Measurements from ENCODE around the gene NF2. TPM values are rescaled to one million over a fixed set of nuclear protein-coding genes. Genes with fewer than 3 reads are reported as not detected.

The NF2 gene
- total RNA-seq, 4 donors from 2014 or later = 17.7 to 52.9 (median 33.8) TPM

GRCh38 chr22:29713156-29713727, 109.8 kb downstream of the NF2 start:
- Histone ChIP-seq H3K36me3 (no peaks in the 10 kb centered on the region), H3K9me3 (no peaks in the 10 kb centered on the region), H3K4me1 (no peaks in the 10 kb centered on the region), H3K4me3 (no peak overlapping the region), H3K27ac (no peak overlapping the region), H3K27me3 (no peaks in the 10 kb centered on the region)
- TF ChIP-seq POLR2A (IDR thresholded peaks at IDR 0.05) (no peak), CTCF (IDR thresholded peaks at IDR 0.05) (no peak)
- intact Hi-C loops (cut with DNase I; ENCODE audit: low total_unique reads) = no loop called here
- DNase-seq = no peak

DNA sequence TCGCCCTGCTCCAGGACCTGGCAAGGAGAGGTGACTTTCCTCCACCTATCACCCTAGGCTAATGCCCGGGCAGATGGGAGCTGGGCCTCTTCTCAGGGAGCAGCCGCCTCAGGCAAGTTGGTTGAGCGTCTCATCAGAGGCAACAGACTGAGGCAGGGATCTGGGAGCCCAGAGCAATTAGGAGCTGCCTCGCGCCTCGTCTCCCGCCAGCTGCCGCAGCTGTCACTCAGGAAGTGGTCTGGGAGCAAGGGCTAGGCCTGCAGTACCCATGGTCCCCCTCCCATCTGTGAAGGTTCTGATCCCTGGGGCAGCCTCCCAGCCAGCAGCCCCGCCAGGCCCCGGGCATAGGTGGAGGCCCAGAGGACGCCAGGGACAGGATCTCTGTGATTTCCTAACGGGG, 111.8 kb downstream of the NF2 start:
- peaks cover 0 to 5% of the 10 kb centered on the region in 2 donors for H3K27me3 ChIP-seq

GRCh38 chr22:29715705-29716104, 112.3 kb downstream of the NF2 start:
- Histone ChIP-seq H3K9me3 (no peaks in the 10 kb centered on the region), H3K27me3 (peaks cover 0 to 5% of the 10 kb centered on the region in 2 donors), H3K36me3 (no peaks in the 10 kb centered on the region), H3K4me1 (peaks cover 0 to 5% of the 10 kb centered on the region in 2 donors), H3K4me3 (no peak overlapping the region), H3K27ac (no peak overlapping the region)
- no peak for TF ChIP-seq POLR2A (IDR thresholded peaks at IDR 0.05)
- TF ChIP-seq CTCF (IDR thresholded peaks at IDR 0.05) = no peak
- intact Hi-C loops (cut with DNase I; ENCODE audit: low total_unique reads) = no loop called here
- no peak for DNase-seq

More for the DNA sequence above, 111.8 kb downstream of the NF2 start:
- H3K4me1 ChIP-seq = peaks cover 0 to under 1% of the 10 kb centered on the region in 2 donors
- no peaks in the 10 kb centered on the region for H3K9me3 ChIP-seq
- intact Hi-C loops (cut with DNase I; ENCODE audit: low total_unique reads) = no loop called here
- H3K27ac ChIP-seq = no peak overlapping the region
- no peak overlapping the region for H3K4me3 ChIP-seq
- H3K36me3 ChIP-seq = no peaks in the 10 kb centered on the region
- no peak for DNase-seq
- TF ChIP-seq POLR2A (IDR thresholded peaks at IDR 0.05) = no peak
- no peak for TF ChIP-seq CTCF (IDR thresholded peaks at IDR 0.05)

DNA sequence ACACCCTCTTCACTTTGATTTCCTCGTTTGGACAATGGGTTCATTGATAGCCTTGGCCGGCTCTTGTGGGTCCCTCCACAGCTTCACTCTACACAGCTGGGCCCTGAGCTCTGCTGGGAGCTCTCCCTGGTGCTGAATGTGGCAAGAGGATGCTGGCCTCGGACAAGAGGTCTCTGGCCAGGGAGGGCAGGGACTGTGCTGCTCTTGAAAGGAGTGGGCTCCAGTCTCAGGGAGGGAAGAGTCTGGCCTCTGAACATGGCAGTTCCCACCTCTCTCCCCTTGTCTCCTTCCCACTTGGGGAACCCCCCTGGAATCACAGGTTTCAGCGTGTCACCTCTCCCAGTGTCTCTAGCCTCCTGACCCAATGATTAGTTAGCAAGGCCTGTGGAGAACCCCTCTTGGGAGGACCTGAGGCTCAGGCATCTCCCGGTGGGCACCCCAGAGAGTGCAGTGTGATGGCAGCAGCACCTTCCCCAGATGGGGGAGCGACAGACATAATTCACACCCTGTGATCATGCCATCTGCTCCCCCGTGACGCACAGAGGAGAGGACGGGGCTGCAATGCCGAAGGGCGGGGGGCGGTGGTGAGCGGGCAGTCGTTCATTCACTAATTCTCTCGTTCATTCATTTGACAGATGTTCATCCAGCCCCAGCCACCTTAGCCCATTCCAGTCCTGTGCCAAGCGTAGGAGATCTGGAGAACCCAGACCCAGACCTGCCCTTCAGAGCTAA, 113.5 kb downstream of the NF2 start:
- H3K27ac ChIP-seq = no peak overlapping the region
- TF ChIP-seq POLR2A (IDR thresholded peaks at IDR 0.05) (no peak), CTCF (IDR thresholded peaks at IDR 0.05) (no peak)

GRCh38 chr22:29717789-29718188, 114.4 kb downstream of the NF2 start:
- no peak overlapping the region for H3K4me3 ChIP-seq
- no peaks in the 10 kb centered on the region for H3K9me3 ChIP-seq
- no peak for DNase-seq
- TF ChIP-seq CTCF (IDR thresholded peaks at IDR 0.05) (no peak), POLR2A (IDR thresholded peaks at IDR 0.05) (no peak)
- peaks cover 6 to 9% of the 10 kb centered on the region in 2 donors for H3K27me3 ChIP-seq
- no peak overlapping the region for H3K27ac ChIP-seq
- H3K36me3 ChIP-seq = no peaks in the 10 kb centered on the region
- intact Hi-C loops (cut with DNase I; ENCODE audit: low total_unique reads) = no loop called here
- H3K4me1 ChIP-seq = peaks cover 0 to 5% of the 10 kb centered on the region in 2 donors

More for the DNA sequence above, 113.5 kb downstream of the NF2 start:
- DNase-seq = peak in 1 of 2 donors; percentile 37
- Histone ChIP-seq H3K9me3 (no peaks in the 10 kb centered on the region), H3K36me3 (no peaks in the 10 kb centered on the region), H3K27me3 (peaks cover 6 to 9% of the 10 kb centered on the region in 2 donors), H3K4me3 (no peak overlapping the region), H3K4me1 (peaks cover 0 to 5% of the 10 kb centered on the region in 2 donors)
- intact Hi-C loops (cut with DNase I; ENCODE audit: low total_unique reads) = no loop called here
